HG03442 (cell line): ENCODE data around the gene ASTN2.
A peak's percentile ranks its signal among the peaks of the same experiment; 100 is the strongest.

Experiments
- ATAC-seq: cut with Tn5 transposase; IDR thresholded peaks from one replicate; pipeline ENCODE4 v1.9.1; 2021; ENCODE audit warnings: mild to moderate bottlenecking, moderate library complexity; ENCODE audit not compliant: unreplicated experiment

Gene ASTN2

DNA sequence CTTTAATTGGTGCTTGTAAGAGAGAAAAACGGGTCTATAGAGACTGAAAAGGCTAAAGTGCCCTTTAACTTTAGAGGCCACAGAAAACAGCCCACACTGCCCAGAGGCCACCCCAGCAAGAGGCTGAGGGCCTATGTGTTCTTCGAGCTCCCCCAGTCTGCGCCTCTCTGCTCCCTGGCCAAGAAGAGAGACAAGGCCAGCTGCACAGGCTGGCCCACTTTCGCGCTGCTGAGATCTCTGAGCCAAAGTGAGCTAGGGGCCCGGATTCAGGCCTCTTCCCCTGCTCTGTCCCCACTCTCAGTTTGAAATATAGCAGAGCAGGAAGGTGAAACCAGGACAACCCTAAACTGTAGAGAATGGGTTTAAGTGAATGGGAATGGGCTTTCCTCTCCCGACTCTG lies 859.7 kb downstream of the ASTN2 start:
- no peak for ATAC-seq

DNA sequence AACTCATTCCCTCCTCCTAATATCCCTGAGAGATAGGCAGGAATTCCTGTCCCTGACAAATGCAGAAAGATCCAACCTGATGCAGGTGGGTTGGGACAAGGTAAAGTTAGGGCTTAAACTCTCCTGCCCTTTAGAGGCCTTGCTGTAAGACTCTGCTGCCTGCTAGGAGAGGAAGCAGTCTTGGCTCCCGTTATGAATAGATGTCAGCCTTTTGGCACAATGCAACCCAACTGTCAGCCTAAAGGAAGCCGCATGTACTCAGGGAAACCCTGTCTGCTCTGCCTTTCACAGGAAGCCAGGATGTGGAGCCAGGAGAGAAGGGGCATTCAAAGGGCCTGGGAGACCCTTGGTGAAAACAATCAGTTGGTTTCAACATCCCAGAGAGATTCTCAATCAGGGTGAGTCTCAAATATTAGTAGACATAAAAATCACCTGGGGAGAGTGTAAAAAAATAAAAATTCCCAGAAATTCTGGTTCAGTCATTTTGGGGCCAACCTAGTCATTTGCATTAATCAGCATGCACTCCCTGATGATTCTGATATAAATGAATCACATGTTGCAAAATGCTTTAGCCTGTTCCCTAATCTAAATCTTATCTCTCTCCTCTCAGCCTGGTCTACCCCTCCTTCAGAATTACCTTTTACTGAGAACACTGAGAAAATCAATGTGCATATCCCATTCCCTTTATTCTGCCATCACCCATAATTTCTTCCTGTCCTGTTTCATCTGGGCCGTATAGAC lies 864.0 kb downstream of the ASTN2 start:
- ATAC-seq, result no peak

DNA sequence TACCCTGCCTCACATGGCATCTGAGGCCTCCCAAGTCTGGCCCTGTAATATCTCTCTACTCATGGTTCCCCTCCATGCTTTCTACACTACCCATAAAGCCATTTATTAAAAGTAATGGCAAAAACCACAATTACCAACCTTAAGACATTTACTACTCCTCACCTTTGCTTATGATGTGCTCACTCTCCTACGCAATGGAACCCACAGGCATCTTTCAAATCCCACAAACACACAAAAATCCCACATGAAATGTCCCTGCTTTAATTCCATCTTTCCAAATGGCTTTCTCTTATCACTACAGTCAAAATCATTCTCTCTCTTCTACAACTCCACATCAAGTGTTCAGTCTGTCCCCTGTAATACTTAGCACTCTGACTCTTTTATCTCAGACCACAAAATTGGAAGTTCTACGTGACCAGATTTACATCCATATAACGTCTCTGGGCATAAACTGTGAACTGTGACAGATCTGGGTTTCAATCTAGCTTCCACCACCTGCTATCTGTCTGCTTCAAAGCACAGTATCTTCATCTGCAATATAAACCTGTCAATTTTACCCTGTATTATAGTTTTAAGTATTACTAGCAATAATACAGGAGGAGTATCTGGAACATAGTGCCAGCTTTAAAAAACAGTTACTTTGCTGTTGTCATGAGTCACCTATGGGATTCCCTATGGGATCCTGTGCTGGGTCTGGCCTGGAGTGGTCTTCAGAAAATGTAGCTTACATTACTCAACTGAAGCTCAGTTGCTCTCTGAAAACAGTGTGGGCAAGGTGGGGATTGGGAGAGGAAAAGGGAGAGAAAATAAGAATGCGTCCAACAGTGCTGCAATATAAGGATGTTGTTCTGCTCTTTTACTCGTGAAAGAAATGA lies 864.8 kb downstream of the ASTN2 start:
- ATAC-seq, result peak; percentile 40

DNA sequence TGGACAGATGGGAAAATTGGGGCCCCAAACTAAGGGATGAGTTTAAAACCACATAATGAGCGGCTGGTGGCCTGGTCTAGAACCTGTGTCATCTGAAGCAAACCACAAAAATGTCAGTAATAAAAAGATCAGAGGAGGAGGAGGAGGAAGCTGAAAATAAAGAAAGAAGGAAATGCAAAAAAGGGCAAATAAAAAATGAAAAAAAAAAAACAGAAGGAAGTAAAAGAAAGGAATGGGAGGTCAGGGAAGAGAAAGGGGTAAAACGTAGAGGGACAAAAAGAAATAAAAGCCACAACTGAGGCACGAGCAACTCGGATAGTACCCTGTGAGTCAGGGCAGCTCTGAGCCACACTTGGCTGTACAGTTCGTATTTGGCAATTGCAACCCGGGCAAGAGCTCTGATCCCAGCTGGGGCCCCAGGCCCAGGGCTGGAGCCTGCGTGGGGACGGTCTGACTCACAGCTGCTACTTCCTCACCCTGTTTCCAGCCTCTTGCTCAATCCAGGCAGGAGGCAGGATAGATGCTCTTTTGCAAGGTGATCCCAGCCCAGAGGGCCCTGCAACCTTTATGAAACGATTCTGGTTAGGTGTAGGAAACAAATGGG lies 865.7 kb downstream of the ASTN2 start:
- no peak for ATAC-seq

DNA sequence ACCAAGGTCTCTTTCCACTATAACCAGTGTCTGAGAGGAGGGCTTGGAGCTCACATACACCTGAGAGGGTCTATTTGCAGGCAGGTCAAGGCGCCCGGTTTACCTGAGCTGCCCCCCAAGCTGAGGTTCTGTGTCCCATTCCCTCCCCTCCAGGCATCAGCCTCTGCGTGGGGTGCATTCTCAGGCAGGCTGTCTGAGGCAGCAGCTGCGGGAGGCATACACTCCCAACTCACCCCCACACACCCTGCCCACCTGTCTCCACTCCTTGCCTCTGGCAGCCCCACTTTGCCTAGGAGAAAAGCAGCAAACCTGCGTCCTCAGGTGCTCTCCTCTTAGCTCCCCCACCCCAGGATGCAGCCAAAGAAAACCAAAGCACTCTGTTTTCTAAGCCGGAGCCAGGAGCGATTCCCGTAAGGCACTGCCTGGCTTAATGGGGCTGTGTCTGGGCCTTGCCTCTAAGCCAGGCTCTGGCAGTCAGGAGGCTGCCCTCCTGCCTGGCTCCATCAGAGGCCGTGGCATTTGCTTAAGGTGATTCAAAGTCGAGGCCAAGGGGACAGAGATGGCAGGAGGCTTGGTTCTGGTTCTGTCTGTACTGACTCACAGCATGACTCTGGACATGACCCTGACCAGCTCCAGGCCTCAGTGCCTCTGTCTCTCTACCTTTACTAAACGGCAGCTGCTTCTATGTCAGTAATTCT lies 867.0 kb downstream of the ASTN2 start:
- no peak for ATAC-seq

DNA sequence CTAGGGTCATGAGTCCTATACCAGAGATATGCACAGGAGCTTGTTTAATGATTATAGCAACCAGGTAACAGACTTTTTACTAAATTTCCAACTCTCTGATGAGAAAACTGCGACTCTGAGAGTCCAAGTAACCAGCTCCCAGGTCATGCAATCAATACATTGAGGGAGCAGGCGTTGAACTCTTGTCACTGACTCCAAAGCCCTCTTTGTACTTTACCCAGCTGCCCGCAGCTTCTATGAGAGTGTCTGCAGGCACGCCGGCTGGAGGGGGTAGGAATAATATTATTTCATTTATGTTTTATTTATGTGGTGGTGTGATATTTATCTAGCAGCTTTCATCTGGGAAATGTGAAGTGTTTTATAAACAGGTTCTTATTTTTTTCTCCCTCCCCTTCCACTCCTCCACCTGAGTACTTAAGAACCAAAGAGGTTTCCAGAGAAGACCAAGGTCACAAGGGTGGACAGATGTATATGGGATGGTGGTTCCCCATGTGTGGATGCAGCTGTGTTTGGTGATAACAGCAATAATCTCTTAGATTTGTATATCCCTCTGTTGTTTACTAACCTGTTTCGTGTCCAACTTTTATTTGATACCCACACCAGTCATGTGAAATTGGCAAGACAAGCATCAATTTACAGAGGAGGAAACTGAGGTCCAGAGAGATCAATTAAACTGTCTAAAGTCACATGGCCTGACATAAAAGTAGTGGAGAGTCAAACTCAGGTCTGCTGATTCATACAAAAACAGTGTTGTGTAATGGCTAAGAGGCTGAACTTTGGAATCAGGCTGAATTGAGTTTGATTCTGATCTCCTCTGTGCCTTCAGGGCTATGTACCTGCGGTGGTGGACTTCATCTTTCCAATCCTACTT lies 867.9 kb downstream of the ASTN2 start:
- ATAC-seq, result no peak

DNA sequence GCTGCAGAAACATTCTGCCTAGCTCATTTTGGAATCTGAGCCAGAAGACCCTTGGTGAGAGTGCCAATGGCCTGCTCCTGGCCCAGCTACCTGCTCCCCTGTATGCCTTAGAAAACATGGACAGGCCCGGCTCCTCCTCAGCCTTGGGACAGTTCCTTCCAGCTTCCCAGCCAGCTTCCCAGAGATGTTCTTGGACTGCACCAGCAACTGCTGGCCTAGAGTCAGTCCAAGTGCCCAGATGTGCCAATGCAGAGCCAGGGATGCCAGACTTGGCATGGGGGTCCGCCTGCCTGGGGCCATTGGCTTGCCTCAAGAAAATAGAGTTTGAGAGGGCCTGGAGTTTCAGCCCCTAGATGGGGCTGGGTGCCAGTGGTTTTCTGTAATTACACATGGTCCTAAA lies 870.0 kb downstream of the ASTN2 start:
- no peak for ATAC-seq

DNA sequence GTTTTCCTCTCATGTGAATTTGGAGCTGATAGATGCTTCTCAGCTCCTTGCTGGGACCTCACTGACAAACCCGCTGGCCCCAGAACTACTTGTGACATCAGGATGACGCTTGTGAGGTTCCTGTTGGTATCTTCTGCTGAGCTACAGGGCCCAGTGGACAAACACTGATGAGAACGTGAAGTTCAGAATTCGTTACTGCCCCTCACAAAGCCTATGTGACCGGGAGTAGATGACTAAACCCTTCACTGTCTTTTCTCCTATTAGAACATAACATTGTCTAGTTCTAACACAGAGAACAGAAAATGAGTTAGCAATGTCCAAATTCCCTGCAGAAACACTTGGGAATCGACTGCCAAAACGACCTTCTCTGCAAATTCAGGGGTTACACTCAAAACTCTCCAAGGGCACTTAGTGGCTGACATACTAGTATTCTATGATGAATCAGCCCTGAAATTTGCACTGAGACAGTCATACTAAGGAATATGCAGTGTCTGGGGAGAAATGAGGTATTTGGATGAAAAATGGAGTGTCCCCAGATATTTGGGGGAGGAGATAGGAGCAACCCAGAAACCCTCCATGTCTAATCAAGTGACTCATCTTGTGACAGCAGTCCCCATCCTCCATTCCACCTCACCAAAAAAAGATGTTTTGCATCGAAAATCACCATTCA lies 871.0 kb downstream of the ASTN2 start:
- no peak for ATAC-seq

DNA sequence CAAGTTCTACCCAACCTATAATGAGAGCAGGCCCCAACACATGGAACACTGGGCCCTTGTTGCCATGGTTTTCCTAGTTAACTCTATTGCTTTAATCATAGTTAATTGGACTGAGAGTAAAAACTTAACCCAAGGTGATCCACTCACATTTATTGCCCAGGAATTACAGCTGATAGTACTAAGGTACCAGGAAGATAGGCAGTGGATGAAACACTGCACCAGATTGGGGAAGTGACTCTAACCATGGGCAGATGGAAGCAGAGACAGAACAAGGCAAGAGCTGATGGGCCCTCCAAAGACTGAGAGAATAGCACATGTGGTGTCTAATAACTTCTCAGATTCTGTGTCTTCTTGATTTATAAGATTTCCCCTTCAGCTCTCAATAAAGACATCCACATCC lies 873.5 kb downstream of the ASTN2 start:
- ATAC-seq, result no peak

DNA sequence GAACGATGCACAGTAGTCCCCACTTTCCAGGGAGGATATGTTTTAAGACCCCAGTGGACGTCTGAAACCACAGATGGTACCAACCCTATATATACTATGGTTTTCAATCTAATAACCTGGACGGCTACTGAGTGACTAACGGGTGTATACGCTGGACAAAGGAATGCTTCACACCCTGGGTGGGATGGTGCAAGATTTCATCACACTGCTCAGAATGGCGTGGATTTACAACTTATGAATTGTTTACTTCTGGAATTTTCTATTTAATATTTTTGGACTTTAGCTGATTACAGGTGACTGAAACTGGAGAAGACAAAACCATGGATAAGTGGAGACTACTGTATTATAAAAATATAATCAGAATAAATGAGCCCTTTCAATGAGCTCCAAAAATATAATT lies 875.3 kb downstream of the ASTN2 start:
- ATAC-seq, result no peak

DNA sequence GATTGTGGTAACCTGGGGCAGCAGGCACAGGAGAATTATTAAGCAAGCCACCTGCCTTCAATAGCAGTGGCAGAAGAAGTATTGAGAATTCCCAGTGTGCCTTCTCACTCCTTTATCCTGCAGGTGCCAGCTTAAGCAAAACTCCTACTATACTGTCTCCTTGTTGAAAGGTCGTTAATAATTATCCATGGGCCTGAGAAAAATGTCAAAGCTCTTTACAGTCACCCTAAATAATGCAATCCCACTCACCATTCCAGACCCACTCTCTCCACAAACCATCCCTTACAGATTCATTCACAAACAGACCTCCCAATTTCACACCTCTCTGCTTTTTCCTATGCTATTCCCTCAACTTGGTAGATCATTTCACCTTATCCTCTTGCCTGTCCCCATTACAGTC lies 889.2 kb downstream of the ASTN2 start:
- no peak for ATAC-seq

DNA sequence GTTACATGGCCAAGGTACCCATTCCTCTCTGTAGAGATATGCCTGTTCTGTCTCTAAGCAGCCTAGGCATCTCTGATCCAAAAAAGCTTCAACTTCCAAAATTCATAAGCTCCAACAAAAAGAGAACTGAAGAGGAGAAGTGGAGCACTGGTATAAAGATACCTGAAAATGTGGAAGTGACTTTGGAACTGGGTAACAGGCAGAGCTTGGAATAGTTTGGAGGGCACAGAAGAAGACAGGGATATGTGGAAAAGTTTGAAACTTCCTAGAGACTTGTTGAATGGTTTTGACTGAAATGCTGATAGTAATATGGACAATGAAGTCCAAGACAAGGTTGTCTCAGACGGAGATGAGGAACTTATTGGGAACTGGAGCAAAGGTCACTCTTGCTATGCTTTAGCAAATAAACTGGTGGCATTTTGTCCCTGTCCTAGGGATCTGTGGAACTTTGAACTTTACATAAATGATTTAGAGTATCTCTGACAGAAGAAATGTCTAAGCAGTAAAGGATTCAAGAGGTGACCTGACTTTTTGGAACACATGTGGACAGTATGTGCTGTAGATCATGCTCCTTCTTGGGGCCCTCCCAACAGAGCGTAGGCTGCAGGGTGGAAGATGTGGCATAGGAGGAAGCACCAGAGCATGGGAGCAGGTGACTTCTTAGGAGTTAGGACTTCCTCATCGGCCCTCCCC lies 889.9 kb downstream of the ASTN2 start:
- ATAC-seq, result no peak

DNA sequence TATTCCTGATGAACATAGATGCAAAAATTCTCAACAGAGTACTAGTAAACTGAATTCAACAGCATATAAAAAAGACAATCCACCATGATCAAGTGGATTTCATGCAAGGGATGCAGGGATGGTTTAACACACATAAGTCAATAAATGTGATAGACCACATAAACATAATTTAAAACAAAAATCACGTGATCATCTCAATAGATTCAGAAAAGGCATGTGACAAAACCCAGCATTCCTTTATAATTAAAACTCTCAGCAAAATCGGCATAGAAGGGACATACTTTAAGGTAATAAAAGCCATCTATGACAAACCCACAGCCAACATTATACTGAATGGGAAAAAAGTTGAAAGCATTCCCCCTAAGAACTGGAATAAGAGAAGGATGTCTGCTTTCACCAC lies 894.6 kb downstream of the ASTN2 start:
- ATAC-seq, result no peak

DNA sequence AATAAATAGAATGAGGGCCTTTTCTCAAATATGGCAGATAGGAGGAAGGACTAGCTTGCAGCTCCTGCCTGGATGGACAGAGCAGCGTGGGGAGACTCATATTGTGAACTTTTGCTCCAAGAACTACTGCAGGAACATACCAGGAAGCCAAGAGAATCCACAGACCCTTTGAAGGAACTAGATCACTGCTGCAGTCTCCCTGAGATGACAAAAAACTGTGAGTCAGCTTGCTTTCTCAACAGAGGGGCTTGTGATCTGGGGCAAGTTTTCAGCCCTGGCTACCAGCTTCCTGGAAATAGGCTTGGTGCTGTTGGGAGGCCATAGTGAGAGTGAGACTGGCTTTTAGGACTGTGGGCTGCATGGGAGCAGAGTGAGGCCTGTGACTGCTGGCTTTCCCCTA lies 898.4 kb downstream of the ASTN2 start:
- ATAC-seq, result no peak

DNA sequence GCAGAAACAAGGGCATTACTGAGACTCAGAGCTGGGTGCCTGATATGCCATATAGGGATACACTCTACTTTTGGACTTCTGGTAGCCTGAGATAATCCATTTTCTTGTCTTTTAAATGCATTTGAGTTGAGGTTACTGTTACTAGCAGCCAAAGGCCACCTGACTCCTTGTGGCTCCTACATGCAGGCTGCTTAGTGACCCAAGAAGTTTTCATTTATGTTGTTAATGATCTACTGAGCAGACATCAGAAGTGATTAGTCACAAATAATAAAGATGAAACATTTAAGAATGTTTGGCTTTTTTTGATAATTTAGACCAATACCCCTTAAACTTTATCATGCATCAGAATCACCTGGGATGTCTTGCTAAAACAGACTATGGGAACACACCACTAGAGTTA lies 899.3 kb downstream of the ASTN2 start:
- ATAC-seq, result no peak

DNA sequence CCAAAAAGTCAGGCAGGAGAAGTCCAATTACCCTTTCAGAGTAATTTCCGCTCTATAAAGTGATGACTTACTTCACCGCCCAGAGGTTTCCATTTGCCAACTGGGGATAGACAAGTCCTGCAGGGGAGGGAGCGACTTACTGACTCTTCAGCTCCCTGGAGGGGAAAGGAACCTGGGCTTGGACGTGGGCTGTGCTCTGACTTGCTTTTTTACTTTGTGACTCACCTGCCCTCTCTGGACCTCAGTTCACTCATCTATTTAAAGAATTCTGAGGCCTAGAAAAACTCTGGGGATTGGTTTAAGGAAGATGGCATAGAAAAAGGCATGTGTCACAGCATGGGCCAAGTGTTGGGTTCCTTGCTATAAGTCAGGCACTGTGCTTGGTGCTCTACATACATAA lies 908.2 kb downstream of the ASTN2 start:
- no peak for ATAC-seq

DNA sequence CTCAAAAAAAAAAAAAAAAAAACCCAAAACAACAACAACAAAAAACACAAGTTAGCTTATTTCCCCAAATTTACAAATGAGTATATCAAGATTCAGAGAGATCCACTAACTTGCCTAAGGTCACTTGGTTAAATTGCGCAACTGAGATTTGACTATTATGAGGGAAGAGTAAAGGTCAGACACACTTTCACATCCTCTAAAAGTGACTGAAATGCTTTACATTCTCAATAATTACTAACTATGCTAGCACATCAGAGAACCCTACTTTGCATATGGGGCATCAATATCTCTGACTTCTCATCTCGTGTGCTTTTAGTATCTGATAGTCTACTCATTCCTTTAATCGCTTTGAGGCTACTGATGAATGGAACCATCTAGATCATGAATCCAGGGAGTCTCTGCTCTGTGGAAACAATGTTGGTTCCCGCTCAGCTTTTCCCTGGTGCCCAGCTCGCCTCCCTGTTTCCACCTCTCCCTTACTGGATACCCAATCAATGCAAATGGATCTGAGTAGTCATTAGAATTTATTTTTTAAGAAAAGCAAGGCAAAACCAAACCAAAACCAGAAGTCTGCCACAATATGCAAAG lies 909.9 kb downstream of the ASTN2 start:
- ATAC-seq, result peak; percentile 95

DNA sequence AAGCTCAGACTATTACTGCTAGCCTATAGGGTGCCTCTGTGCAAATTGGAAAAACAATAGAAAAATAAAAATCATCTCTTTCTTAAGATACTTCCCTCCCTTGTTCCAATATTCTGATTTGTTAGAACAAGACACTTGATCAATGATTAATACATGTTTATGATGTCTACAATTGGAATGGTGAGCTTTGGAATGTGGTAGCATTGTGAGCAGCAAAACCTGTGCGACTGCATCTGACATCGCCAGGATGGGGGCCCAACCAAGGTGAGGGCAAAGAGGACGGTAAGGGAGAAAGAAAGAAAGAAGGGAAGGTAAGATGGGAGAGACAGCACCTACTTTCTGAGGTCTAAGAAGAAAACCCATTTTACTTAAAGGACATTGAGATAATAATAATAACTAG lies 910.8 kb downstream of the ASTN2 start:
- ATAC-seq, result no peak

DNA sequence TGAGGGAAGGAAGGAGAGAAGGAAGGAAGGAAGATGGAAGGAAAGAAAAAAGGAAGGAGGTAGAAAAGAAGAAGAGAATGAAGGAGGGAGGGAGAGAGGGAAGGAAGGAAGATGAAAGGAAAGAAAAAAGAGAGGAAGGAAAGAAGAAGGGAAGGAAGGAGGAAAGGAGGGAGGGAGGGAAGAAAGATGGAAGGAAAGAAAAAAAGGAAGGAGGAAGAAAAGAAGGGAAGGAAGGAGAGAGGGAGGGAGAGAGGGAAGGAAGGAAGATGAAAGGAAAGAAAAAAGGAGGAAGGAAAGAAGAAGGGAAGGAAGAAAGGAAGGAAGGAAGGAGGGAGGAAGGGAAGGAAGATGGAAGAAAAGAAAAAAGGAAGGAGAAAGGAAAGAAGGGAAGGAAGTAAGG lies 912.1 kb downstream of the ASTN2 start:
- ATAC-seq, result no peak
